ENCODE measurements around the gene RCAN2. TPM values are rescaled to one million over a fixed set of nuclear protein-coding genes. Genes with fewer than 3 reads are reported as not detected.

Gene RCAN2
- total RNA-seq = 10.8 TPM

- DNase-seq = peak; percentile 72
Observed at GRCh38 chr6:46491201-46491627, at the start of gene RCAN2. TSS of gene RCAN2 (minus strand) at chr6:46491449.

DNA sequence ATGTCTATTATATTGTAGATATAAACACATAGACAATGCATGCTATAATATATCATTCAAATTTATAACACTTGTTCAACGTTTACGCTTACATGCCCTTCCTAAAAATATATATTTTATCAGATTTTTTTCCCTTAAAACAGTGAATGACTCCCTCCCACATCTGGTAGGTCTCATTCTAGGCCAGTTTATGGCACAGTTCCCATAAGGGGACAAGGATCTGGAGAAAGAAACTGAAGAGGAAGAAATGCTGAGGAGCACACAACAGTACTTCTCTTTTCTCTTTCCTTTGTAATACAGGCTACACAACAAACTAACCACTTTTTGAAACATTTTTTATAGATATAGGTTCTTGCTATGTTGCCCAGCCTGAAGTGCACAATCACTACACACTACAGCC is 48.6 kb upstream of the RCAN2 start:
- no peak for DNase-seq

- DNase-seq = no peak
Observed at GRCh38 chr6:46538800-46539480, 47.7 kb upstream of the RCAN2 start.

DNA sequence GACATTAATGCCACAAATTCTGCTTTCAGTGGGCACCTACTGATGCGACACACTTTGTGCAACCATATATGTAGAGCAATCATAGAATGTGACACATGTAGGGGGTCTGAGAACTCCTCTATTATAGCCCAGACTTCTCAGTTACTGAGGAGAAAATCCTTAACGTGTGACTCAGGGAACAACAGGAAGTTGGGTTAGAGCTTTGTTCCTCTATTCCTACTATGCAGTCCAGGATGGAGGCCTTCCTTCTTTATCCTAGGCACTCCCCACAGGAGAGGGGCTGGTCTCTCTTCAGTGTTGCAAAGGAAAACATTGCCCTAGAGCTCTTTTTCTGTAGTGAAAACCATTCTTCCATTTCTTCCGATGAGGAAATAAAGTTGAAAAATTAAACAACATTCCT is 39.6 kb upstream of the RCAN2 start:
- DNase-seq = no peak

GRCh38 chr6:46528961-46529750 is 37.9 kb upstream of the RCAN2 start:
- no peak for DNase-seq

- DNase-seq = no peak
Observed at GRCh38 chr6:46526607-46527006, 35.4 kb upstream of the RCAN2 start.

GRCh38 chr6:46525583-46525982 is 34.3 kb upstream of the RCAN2 start:
- DNase-seq = no peak

DNA sequence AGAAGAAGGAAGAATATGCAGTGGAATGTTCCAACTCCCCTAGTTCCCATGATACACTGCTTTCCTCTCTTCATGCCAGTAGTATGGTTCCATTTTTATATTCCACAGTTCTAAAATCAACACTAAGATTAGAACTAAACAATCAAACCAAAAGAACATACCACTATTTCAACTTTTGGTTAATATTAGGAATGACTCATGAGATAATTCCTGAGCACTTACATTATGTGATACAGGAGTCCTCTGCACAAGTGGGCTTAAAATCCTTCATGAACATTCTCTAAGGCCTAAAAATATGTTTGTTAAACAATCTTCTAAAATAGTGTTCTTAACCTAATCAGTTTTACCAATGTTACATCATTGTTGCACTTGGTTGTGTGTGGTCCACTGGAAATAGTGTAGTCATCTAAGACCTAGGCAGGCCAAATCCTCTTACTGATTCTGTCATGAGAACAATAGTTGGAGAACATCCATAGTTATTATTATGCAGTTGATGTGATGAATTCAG is 30.3 kb upstream of the RCAN2 start:
- DNase-seq = peak; percentile 8

- no peak for DNase-seq
Observed at GRCh38 chr6:46517202-46517601, 26.0 kb upstream of the RCAN2 start.

- DNase-seq = no peak
Observed at GRCh38 chr6:46513533-46513932, 22.3 kb upstream of the RCAN2 start.

GRCh38 chr6:46511320-46511719 is 20.1 kb upstream of the RCAN2 start:
- DNase-seq = no peak

DNA sequence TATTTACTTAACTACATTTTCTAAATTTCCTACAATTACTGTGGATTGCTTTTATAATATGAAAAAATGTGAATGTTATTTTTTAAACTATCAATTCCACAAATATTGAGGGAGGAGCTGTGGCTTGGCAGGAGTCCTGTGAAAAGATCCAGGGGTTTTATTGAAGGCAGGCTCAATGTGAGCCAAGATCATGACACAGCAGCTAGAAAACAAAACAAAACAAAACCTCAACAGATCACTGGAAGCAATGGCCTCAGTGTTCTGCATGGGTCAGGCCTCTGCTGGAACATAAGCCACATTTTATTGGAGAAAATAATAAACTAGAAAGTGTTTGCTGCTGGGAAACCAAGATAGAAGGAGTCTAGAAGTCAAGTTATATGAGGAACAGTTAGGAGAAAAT is 19.4 kb upstream of the RCAN2 start:
- peak; percentile 24 for DNase-seq

- no peak for DNase-seq
Observed at GRCh38 chr6:46509981-46510510, 18.8 kb upstream of the RCAN2 start.

GRCh38 chr6:46509063-46509462 is 17.8 kb upstream of the RCAN2 start:
- DNase-seq = no peak

DNA sequence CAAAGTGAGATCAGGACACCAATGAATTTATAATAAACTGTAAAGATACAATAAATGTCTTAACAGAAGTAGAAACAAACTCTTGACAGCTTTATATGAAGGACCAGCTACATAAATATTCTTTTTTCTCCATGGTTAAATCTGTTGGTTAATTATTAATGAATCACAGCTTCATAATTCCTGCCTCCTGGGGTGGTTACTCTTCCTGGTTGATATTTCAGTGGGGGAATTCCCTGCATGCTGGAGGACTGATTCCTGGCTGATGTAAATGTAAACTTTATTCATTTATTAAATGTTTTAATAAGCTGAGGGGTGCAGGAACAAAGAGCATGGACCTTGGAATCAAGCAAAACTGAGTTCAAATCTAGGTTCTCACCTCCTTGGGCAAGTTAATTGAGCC is 16.2 kb upstream of the RCAN2 start:
- no peak for DNase-seq

DNA sequence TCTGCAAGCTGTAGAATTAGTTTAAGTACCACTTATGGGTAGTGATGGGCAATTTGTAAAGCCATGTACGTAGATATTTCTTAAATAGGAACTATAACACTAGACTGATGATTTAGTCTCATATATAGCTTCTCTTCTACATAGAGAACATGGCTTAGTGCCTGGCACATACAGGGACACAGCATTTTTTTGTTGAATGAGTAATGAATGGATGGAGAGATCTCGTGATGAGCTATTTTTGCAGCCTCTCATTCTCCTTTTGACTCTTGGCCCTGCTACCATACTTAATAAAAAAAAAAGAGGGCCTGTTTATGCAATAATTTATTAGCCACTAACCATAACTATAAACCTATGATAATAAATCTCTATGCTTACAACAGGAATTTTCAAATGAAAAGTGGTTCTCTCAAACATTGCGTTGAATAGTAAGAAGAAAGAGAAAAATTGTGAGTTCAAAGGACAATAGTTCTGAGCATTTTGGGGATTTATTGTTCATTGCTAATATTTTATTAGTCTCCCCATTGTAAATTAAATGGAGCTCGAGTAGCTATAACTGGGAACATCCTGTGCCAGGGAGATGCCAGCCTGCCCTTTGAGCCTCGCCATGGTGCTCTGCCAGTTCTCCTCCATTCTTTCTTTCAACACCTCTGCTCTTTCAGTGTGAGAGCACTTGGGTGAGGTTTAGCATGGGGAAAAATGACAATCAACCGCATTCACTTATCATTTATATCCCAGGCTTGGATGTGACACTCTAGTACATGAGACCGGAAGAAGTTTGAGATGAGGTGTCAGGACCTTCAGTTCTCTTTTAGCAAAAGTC is 14.7 kb upstream of the RCAN2 start:
- no peak for DNase-seq

GRCh38 chr6:46504242-46504641 is 13.0 kb upstream of the RCAN2 start:
- no peak for DNase-seq

DNA sequence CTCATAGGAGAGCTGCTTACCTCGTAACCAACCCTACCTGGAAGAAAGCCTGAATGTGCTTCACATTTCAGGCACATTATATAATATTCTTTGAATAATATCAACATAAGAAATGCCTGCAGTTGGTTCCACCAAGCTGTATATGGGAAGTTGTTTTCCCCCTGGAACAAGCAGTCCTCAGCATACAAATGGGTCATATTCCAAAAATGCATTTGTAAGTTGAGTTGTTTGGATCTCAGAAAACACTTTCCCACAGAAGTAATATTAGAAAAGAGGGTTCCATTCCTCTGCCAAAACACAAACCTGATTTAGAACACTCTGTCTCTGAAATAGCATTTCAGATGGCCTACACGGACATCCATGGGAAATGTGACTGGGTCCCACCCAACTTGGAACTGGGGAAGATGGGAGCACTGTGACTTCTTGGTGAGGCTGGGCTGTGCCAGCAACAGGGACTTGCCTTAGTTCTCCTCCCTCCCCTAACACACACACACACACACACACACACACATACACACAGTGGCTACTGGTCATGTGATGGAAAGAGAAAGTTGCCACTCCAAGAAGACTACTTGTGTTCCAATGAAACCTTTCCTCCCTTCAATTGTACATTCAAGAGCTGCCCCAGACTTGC is 11.4 kb upstream of the RCAN2 start:
- DNase-seq = no peak

- DNase-seq = no peak
Observed at GRCh38 chr6:46501136-46502089, 10.2 kb upstream of the RCAN2 start.

DNA sequence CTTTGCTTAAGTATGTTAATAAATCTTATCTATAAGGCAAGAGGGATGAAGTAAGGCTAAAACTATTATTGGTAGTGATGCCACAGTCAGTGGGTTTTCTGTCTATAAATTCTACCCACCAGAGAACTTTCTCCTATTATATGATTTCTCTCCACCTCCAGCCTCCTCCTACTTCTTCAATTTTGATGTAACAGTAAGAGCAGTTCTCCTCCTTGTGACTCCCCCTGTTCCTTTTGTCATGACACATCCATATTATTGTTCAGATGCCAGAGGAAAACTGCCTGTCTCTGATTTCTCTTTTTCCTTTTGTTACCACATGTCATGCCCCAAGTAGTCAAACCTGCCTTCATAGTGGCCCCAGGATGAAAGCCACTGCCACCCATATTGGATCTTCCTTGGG is 9.1 kb upstream of the RCAN2 start:
- no peak for DNase-seq

All from tongue (tissue), 2 donors.